Neural progenitor cell (in vitro differentiated cells): ENCODE results near the gene ZNF496.

ENCODE experiments used
- CTCF ChIP-seq: fragments of 200-600 bp; sonication (generic); IDR thresholded peaks from 2 replicates; pipeline ENCODE4 v1.5.1; 2017; ENCODE audit warnings: antibody characterized with exemption, mild to moderate bottlenecking
- EZH2 ChIP-seq: fragments of 200-600 bp; sonication (generic); IDR thresholded peaks from 2 replicates; pipeline ENCODE4 v1.6.1; 2017; ENCODE audit warnings: antibody characterized with exemption, mild to moderate bottlenecking, moderate library complexity

- TF ChIP-seq CTCF (no peak), EZH2 (no peak)
Observed at GRCh38 chr1:247329097-247329617, 2.5 kb downstream of the ZNF496 start.
